SK-N-SH (cell line): ENCODE results near the gene FEV. TPM values are rescaled to one million over a fixed set of nuclear protein-coding genes. Genes with fewer than 3 reads are reported as not detected.
"Not testable (repeated sequence)": the region's sequence is repeated elsewhere in the genome, so short reads cannot be mapped to it uniquely, and the experiment has no call there.

Experiments used
- CTCF ChIA-PET: fragments of 300-600, 350-600 bp; formaldehyde crosslinking; extraction: SDS; loops from one replicate; lab custom pipeline; 2021; lab: Yijun Ruan, JAX
- POLR2A ChIA-PET: fragments of 350-600 bp; sonication (Branson Sonifier 250); formaldehyde crosslinking; extraction: SDS; loops from one replicate; lab custom pipeline; 2020; ENCODE audit warnings: antibody characterized with exemption, inconsistent platforms; lab: Yijun Ruan, JAX
- DNase-seq: peaks from one replicate; pipeline ENCODE4 v3.0.0; 2012
- H2AFZ ChIP-seq: fragments of 200-600 bp; sonication (generic); 2 replicates; pipeline ENCODE4 v1.8.1; 2016; ENCODE audit warnings: antibody characterized with exemption, mild to moderate bottlenecking, low read depth
- H3F3A ChIP-seq: fragments of 200-600 bp; sonication (generic); replicated peaks from 2 replicates; pipeline ENCODE3; 2016; ENCODE audit warnings: antibody characterized with exemption, mild to moderate bottlenecking; ENCODE audit not compliant: insufficient read depth
- H3K27ac ChIP-seq, 2 experiments: fragments of 200-500 bp in 1 of 2; fragments of 200-600 bp in 1 of 2; sonication (Bioruptor generic) in 1 of 2; sonication (generic), shearing (Covaris generic) in 1 of 2; 2 replicates each; pipeline versions ENCODE4 v1.5.1 to v1.6.1; 2014 to 2016; ENCODE audit warnings: low read depth in 2 of 2, inconsistent platforms in 1 of 2, low read length in 1 of 2, mild to moderate bottlenecking in 1 of 2, mixed read lengths in 1 of 2
- H3K27me3 ChIP-seq: fragments of 200-600 bp; sonication (generic), shearing (Covaris generic); 2 replicates; pipeline ENCODE4 v1.6.1; 2016; ENCODE audit warnings: mixed run types; ENCODE audit not compliant: insufficient read depth
- H3K36me3 ChIP-seq, 2 experiments: fragments of 200-500 bp in 1 of 2; fragments of 200-600 bp in 1 of 2; sonication (Bioruptor generic) in 1 of 2; sonication (generic) in 1 of 2; replicated peaks in 1 of 2; 2 replicates each; pipeline versions ENCODE3 to v1.5.1; 2014 to 2016; ENCODE audit warnings: low read length in 1 of 2, mild to moderate bottlenecking in 1 of 2; ENCODE audit not compliant: insufficient read depth in 2 of 2, control insufficient read depth in 1 of 2
- H3K4me1 ChIP-seq, 2 experiments: fragments of 200-500 bp in 1 of 2; fragments of 200-600 bp in 1 of 2; sonication (Bioruptor generic) in 1 of 2; sonication (generic), shearing (Covaris generic) in 1 of 2; 2 replicates each; pipeline versions ENCODE4 v1.5.1 to v1.6.1; 2014 to 2016; ENCODE audit warnings: low read depth in 1 of 2, low read length in 1 of 2, mixed run types in 1 of 2; ENCODE audit not compliant: insufficient read depth in 2 of 2, control insufficient read depth in 1 of 2
- H3K4me2 ChIP-seq: fragments of 200-600 bp; sonication (generic), shearing (Covaris generic); 2 replicates; pipeline ENCODE4 v1.6.1; 2017; ENCODE audit warnings: mixed run types
- H3K4me3 ChIP-seq, 2 experiments: fragments of 200-500 bp in 1 of 2; fragments of 200-600 bp in 1 of 2; sonication (Bioruptor generic) in 1 of 2; sonication (generic), shearing (Covaris generic) in 1 of 2; 2 replicates each; pipeline versions ENCODE4 v1.5.1 to v1.8.1; 2014 to 2016; ENCODE audit warnings: low read depth in 2 of 2, inconsistent platforms in 1 of 2, low read length in 1 of 2, mild to moderate bottlenecking in 1 of 2, mixed read lengths in 1 of 2, moderate library complexity in 1 of 2
- H3K79me2 ChIP-seq: fragments of 200-600 bp; sonication (generic); 2 replicates; pipeline ENCODE4 v1.8.1; 2017; ENCODE audit warnings: mild to moderate bottlenecking; ENCODE audit not compliant: insufficient read depth
- H3K9ac ChIP-seq: fragments of 200-600 bp; sonication (generic); 2 replicates; pipeline ENCODE4 v1.6.1; 2017; ENCODE audit warnings: mixed run types
- H3K9me2 ChIP-seq: fragments of 200-600 bp; sonication (generic); 2 replicates; pipeline ENCODE4 v1.6.1; 2017; ENCODE audit warnings: mixed run types
- H3K9me3 ChIP-seq: fragments of 200-600 bp; sonication (generic); 2 replicates; pipeline ENCODE4 v1.6.1; 2017; ENCODE audit warnings: mixed run types, mild to moderate bottlenecking, moderate library complexity
- H4K20me1 ChIP-seq: fragments of 200-600 bp; sonication (generic); 2 replicates; pipeline ENCODE4 v1.6.1; 2017; ENCODE audit warnings: mild to moderate bottlenecking, mixed run types; ENCODE audit not compliant: insufficient read depth
- GATA2 ChIP-seq: sonication (generic); formaldehyde crosslinking; IDR thresholded peaks from 2 replicates; pipeline ENCODE4 v1.5.0; 2020; ENCODE audit warnings: mild to moderate bottlenecking, missing genetic modification reagents
- POLR2AphosphoS5 ChIP-seq: IDR thresholded peaks from 2 replicates; pipeline ENCODE4 v1.6.1; 2012; ENCODE audit warnings: low read depth, low read length
- WGBS: methylation state at CpG from one replicate; pipeline ENCODE4 v1.1.6; 2017; ENCODE audit warnings: low lambda C conversion rate; 5-methylcytosine and 5-hydroxymethylcytosine counted together
- polyA plus RNA-seq, 3 experiments: library from polyadenylated mRNA; depleted of rRNA; stranded (reverse); fragments of >200 nt; gene quantifications; 2 replicates each; pipeline ENCODE4 v1.2.3, GENCODE V29; 2012
- small RNA-seq, 7 experiments: library from RNA; depleted of rRNA; stranded (forward); fragments of <200 nt; gene quantifications; one replicate each; pipeline ENCODE3, GENCODE V24; 2012

FEV gene
- polyA plus RNA-seq, 1 of the 3 experiments (the other 2 are of a cell fraction) = 0.53 TPM

DNA sequence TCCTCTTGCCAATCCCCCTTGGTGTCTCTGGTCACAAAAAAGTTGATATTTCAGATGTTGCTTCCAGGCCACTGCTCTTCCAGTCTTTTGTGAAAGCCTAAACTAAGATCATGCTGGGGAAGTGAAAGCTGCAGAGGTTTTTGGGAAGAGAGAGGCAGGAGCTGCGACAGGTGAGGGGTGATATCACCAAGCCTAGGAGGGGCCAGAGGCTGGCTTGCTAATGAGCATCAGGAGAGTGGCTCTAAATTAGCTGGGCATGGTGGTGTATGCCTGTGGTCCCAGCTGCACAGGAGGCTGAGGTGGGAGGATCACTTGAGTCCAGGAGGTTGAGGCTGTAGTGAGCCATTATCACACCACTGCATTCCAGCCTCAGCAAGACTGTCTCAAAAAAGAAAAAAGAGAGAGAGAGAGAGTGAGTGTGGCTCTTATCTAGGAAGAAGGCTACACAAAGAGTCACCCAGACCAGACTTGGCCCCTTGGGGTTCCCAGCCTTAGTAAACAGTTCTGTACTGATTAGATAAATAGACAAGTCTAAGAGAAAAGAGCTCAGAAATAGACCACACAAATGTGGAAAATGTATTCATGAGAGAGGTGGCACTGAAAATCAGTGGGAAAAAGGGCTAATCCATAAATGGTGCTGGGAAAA lies 40.1 kb downstream of the FEV start:
- Histone ChIP-seq H3K9ac (no peak overlapping the region), H2AFZ (no peak overlapping the region), H4K20me1 (no peaks in the 10 kb centered on the region), H3K9me2 (no peaks in the 10 kb centered on the region), H3K4me2 (no peak overlapping the region), H3K36me3 (no peaks in the 10 kb centered on the region), H3K27me3 (peaks cover under 1% of the 10 kb centered on the region; the same call in 1 of the 2 replicates), H3F3A (no peaks in the 10 kb centered on the region), H3K27ac (no peak overlapping the region), H3K79me2 (no peaks in the 10 kb centered on the region), H3K4me1 (no peaks in the 10 kb centered on the region), H3K9me3 (no peaks in the 10 kb centered on the region), H3K4me3 (no peak overlapping the region)
- no peak for TF ChIP-seq GATA2 (CRISPR knock-in tag)
- no peak for TF ChIP-seq POLR2AphosphoS5
- DNase-seq = no peak
- ChIA-PET CTCF (interaction anchor here (0.7 to 1.4 kb wide), 4 partner anchors 35 to 57 kb away, joined by 3 read pairs; no protein-coding TSS in a partner anchor), POLR2A (no interaction called here)
- whole genome bisulfite sequencing = 50% methylated on average over 1 of the region's 1 CpG

DNA sequence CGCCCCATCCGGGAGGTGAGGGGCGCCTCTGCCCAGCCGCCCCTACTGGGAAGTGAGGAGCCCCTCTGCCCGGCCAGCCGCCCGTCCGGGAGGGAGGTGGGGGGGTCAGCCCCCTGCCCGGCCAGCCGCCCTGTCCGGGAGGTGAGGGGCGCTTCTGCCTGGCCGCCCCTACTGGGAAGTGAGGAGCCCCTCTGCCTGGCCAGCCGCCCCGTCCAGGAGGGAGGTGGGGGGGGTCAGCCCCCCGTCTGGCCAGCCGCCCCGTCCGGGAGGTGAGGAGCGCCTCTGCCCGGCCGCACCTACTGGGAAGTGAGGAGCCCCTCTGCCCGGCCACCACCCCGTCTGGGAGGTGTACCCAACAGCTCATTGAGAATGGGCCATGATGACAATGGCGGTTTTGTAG lies 53.2 kb downstream of the FEV start:
- H3K4me2 ChIP-seq, H3K27ac ChIP-seq, H4K20me1 ChIP-seq, POLR2A ChIA-PET, H3K4me3 ChIP-seq, H3K4me1 ChIP-seq, H2AFZ ChIP-seq, H3K9ac ChIP-seq, DNase-seq, H3K9me3 ChIP-seq, H3K9me2 ChIP-seq, H3K36me3 ChIP-seq, H3F3A ChIP-seq, H3K79me2 ChIP-seq: not testable (repeated sequence)
- H3K27me3 ChIP-seq = peaks cover 16% of the 10 kb centered on the region; the same call in 1 of the 2 replicates
- 82% methylated on average over 8 of the region's 25 CpGs for WGBS
- CTCF ChIA-PET = interaction anchor here (2.1 kb wide), 1 partner anchor 18 kb away, joined by 4 read pairs; no protein-coding TSS in a partner anchor

Small RNA genes within 50 kb of the gene (small RNA-seq; reads per million reads assigned to genes)
- 0.40 to 56.1 (median 28.0) reads per million in 7 experiments for gene MIR375

Other genes starting within 250 kb of the FEV start
- 0.18 and 0.54 TPM in 2 replicates for gene CYP27A1, start 203.0 kb downstream of the FEV start, polyA plus RNA-seq (2012; rRNA removed)
- not detected in 2 replicates for gene PRKAG3, start 153.4 kb downstream of the FEV start, polyA plus RNA-seq (2012; rRNA removed)
- gene WNT6, start 125.4 kb downstream of the FEV start, polyA plus RNA-seq (2012; rRNA removed) = 0.06 and 0.08 TPM in 2 replicates
- gene WNT10A, start 104.3 kb downstream of the FEV start, polyA plus RNA-seq (2012; rRNA removed) = 0.02 TPM in 1 of 2 replicates, not detected in the other
- gene CDK5R2, start 25.5 kb downstream of the FEV start, polyA plus RNA-seq (2012; rRNA removed) = 0.19 and 0.26 TPM in 2 replicates
- not detected in 2 replicates for gene CRYBA2, start 8.2 kb upstream of the FEV start, polyA plus RNA-seq (2012; rRNA removed)
- 0.95 and 1.7 TPM in 2 replicates for gene CFAP65, start 56.3 kb upstream of the FEV start, polyA plus RNA-seq (2012; rRNA removed)
- 0.03 TPM in 1 of 2 replicates, not detected in the other for gene IHH, start 75.7 kb upstream of the FEV start, polyA plus RNA-seq (2012; rRNA removed)
- 16.3 and 21.0 TPM in 2 replicates for gene NHEJ1, start 175.6 kb upstream of the FEV start, polyA plus RNA-seq (2012; rRNA removed)
- gene SLC23A3, start 184.8 kb upstream of the FEV start, polyA plus RNA-seq (2012; rRNA removed) = 2.1 and 3.5 TPM in 2 replicates
- 75.9 and 84.1 TPM in 2 replicates for gene CNPPD1, start 191.7 kb upstream of the FEV start, polyA plus RNA-seq (2012; rRNA removed)
- 74.6 and 94.8 TPM in 2 replicates for gene RETREG2, start 193.1 kb upstream of the FEV start, polyA plus RNA-seq (2012; rRNA removed)
- gene ZFAND2B, start 221.6 kb upstream of the FEV start, polyA plus RNA-seq (2012; rRNA removed) = 39.9 and 46.9 TPM in 2 replicates
- gene ABCB6, start 233.8 kb upstream of the FEV start, polyA plus RNA-seq (2012; rRNA removed) = 26.5 and 27.4 TPM in 2 replicates
- gene ATG9A, start 244.5 kb upstream of the FEV start, polyA plus RNA-seq (2012; rRNA removed) = 29.6 and 33.2 TPM in 2 replicates
- gene ANKZF1, start 244.6 kb upstream of the FEV start, polyA plus RNA-seq (2012; rRNA removed) = 22.3 and 30.8 TPM in 2 replicates